CD4-positive, alpha-beta T cell (primary cell): ENCODE results near the gene MARCO. TPM values are rescaled to one million over a fixed set of nuclear protein-coding genes. Genes with fewer than 3 reads are reported as not detected.

Experiments used
- ATAC-seq: fragments of 200-7000 bp; cut with Tn5 transposase; one replicate; pipeline ENCODE4 v1.10.0; 2022; ENCODE audit warnings: mild to moderate bottlenecking; ENCODE audit not compliant: poor library complexity
- CTCF ChIA-PET: fragments of 350-600 bp; sonication (Branson Sonifier 250); formaldehyde crosslinking; loops from one replicate; lab custom pipeline; 2021; ENCODE audit warnings: antibody characterized with exemption, inconsistent platforms; lab: Charles Lee
- POLR2A ChIA-PET: fragments of 350-600 bp; sonication (Branson Sonifier 250); formaldehyde crosslinking; loops from one replicate; lab custom pipeline; 2021; ENCODE audit warnings: antibody characterized with exemption, inconsistent platforms; lab: Charles Lee
- DNase-seq, 14 experiments: peaks; one replicate each; pipeline ENCODE4 v3.0.0-alpha.2; 2013 to 2020; ENCODE audit warnings: mixed read lengths in 2 of 14
- H3K27ac ChIP-seq, 2 donors: one replicate each; pipeline versions ENCODE4 v1.5.1 to v1.7.0; 2013; ENCODE audit warnings: low read length in 2 of 2, low read depth in 1 of 2, mild to moderate bottlenecking in 1 of 2
- H3K27me3 ChIP-seq, 2 experiments: 1 replicate in 1 of 2; 2 replicates in 1 of 2; pipeline versions ENCODE4 v1.6.1 to v1.7.0; 2013; ENCODE audit warnings: low read length in 2 of 2, control low read depth in 1 of 2, mild to moderate bottlenecking in 1 of 2, moderate library complexity in 1 of 2; ENCODE audit not compliant: insufficient read depth in 2 of 2, control insufficient read depth in 1 of 2
- H3K36me3 ChIP-seq: one replicate; pipeline ENCODE4 v1.6.1; 2013; ENCODE audit warnings: low read length, control low read depth; ENCODE audit not compliant: insufficient read depth
- H3K4me1 ChIP-seq: one replicate; pipeline ENCODE4 v1.6.1; 2013; ENCODE audit warnings: low read length, control low read depth; ENCODE audit not compliant: insufficient read depth
- H3K4me3 ChIP-seq: one replicate; pipeline ENCODE4 v1.5.1; 2013; ENCODE audit warnings: mild to moderate bottlenecking, low read length, moderate library complexity
- H3K9me3 ChIP-seq, 2 experiments: 1 replicate in 1 of 2; 2 replicates in 1 of 2; pipeline versions ENCODE4 v1.6.1 to v1.7.0; 2013; ENCODE audit warnings: low read length in 2 of 2, mild to moderate bottlenecking in 2 of 2, control low read depth in 1 of 2, moderate library complexity in 1 of 2; ENCODE audit not compliant: control insufficient read depth in 1 of 2, insufficient read depth in 1 of 2
- H3K27ac Mint-ChIP-seq: one replicate; pipeline ENCODE4 v1.8.0; 2020; ENCODE audit warnings: mixed read lengths
- H3K27me3 Mint-ChIP-seq: one replicate; pipeline ENCODE4 v1.8.0; 2021; ENCODE audit warnings: mixed read lengths
- H3K36me3 Mint-ChIP-seq: one replicate; pipeline ENCODE4 v1.8.0; 2021; ENCODE audit warnings: low read depth, mixed read lengths
- H3K4me1 Mint-ChIP-seq: one replicate; pipeline ENCODE4 v1.8.0; 2021; ENCODE audit warnings: low read depth, mixed read lengths
- H3K4me3 Mint-ChIP-seq: one replicate; pipeline ENCODE4 v1.8.0; 2020; ENCODE audit warnings: mild to moderate bottlenecking, mixed read lengths
- H3K9me3 Mint-ChIP-seq: one replicate; pipeline ENCODE4 v1.8.0; 2020; ENCODE audit warnings: mixed read lengths
- CTCF ChIP-seq: fragments of 200-600 bp; IDR thresholded peaks from one replicate; pipeline ENCODE4 v1.8.0; 2022; ENCODE audit warnings: antibody characterized with exemption, mild to moderate bottlenecking
- intact Hi-C, 2 experiments: fragments of 100-400 bp; cut with DNase I in 1 of 2; cut with micrococcal nuclease in 1 of 2; formaldehyde crosslinking; loops; one replicate each; pipeline versions ENCODE4 v1.15.1 to v1.9.0; 2023 to 2025; cut with DNase I, micrococcal nuclease
- total RNA-seq, 174 experiments: library from RNA in 2 of 174; stranded (reverse) in 2 of 174; gene quantifications; one replicate each; pipeline ENCODE4 v1.2.3 and lab custom pipeline; 2021 to 2026

Gene MARCO
- total RNA-seq, 2 experiments from 2014 or later, result 0.22 TPM; not detected in 1

GRCh38 chr2:119022678-119023077, 80.7 kb downstream of the MARCO start:
- no peak overlapping the region for H3K4me3 Mint-ChIP-seq

GRCh38 chr2:119023534-119023933, 81.5 kb downstream of the MARCO start:
- intact Hi-C loops, result no loop called here

More at GRCh38 chr2:119022678-119023077, 80.7 kb downstream of the MARCO start:
- ChIA-PET CTCF (no interaction called here), POLR2A (no interaction called here)
- no peaks in the 10 kb centered on the region for H3K36me3 ChIP-seq
- Mint-ChIP-seq H3K27me3 (peaks cover 3% of the 10 kb centered on the region), H3K36me3 (no peaks in the 10 kb centered on the region), H3K27ac (no peak overlapping the region), H3K4me1 (no peaks in the 10 kb centered on the region), H3K9me3 (no peaks in the 10 kb centered on the region)
- H3K4me1 ChIP-seq, result no peaks in the 10 kb centered on the region
- no peak for TF ChIP-seq CTCF
- H3K27me3 ChIP-seq, result peaks cover 0 to 6% of the 10 kb centered on the region in 2 experiments
- no peak overlapping the region for H3K27ac ChIP-seq
- no peak overlapping the region for H3K4me3 ChIP-seq
- intact Hi-C loops, result no loop called here
- DNase-seq (no peak), ATAC-seq (no peak)
- H3K9me3 ChIP-seq, result peaks cover 0 to 3% of the 10 kb centered on the region in 2 experiments

GRCh38 chr2:119024152-119024551, 82.2 kb downstream of the MARCO start:
- no peak for TF ChIP-seq CTCF
- H3K9me3 Mint-ChIP-seq, result no peaks in the 10 kb centered on the region
- ATAC-seq (no peak), DNase-seq (no peak)
- no peak overlapping the region for H3K4me3 Mint-ChIP-seq
- intact Hi-C loops, result no loop called here
- H3K27me3 Mint-ChIP-seq, result peaks cover 9% of the 10 kb centered on the region
- Histone ChIP-seq H3K4me1 (no peaks in the 10 kb centered on the region), H3K27ac (no peak overlapping the region), H3K9me3 (peaks cover 0 to 9% of the 10 kb centered on the region in 2 experiments), H3K36me3 (no peaks in the 10 kb centered on the region), H3K4me3 (no peak overlapping the region), H3K27me3 (peaks cover 0 to 2% of the 10 kb centered on the region in 2 experiments)
- H3K4me1 Mint-ChIP-seq, result no peaks in the 10 kb centered on the region
- ChIA-PET CTCF (no interaction called here), POLR2A (no interaction called here)
- no peaks in the 10 kb centered on the region for H3K36me3 Mint-ChIP-seq
- no peak overlapping the region for H3K27ac Mint-ChIP-seq

More at GRCh38 chr2:119023534-119023933, 81.5 kb downstream of the MARCO start:
- Histone ChIP-seq H3K4me1 (no peaks in the 10 kb centered on the region), H3K4me3 (no peak overlapping the region), H3K36me3 (no peaks in the 10 kb centered on the region), H3K27ac (no peak overlapping the region), H3K9me3 (peaks cover 0 to 5% of the 10 kb centered on the region in 2 experiments), H3K27me3 (peaks cover 0 to 2% of the 10 kb centered on the region in 2 experiments)
- Mint-ChIP-seq H3K27me3 (peaks cover 4% of the 10 kb centered on the region), H3K36me3 (no peaks in the 10 kb centered on the region), H3K4me3 (no peak overlapping the region), H3K27ac (no peak overlapping the region), H3K9me3 (no peaks in the 10 kb centered on the region), H3K4me1 (no peaks in the 10 kb centered on the region)
- TF ChIP-seq CTCF, result no peak
- ATAC-seq, result no peak
- CTCF ChIA-PET, result no interaction called here
- POLR2A ChIA-PET, result no interaction called here
- DNase-seq, result no peak
